Adipocyte (in vitro differentiated cells): ENCODE data around the gene CMTM3.
"Not testable (repeated sequence)": the region's sequence is repeated elsewhere in the genome, so short reads cannot be mapped to it uniquely, and the experiment has no call there.

Source experiments
- DNase-seq: peaks from one replicate; pipeline ENCODE4 v3.0.0-alpha.2; 2015; ENCODE audit warnings: low read depth
- H3K27me3 ChIP-seq: replicated peaks from 2 replicates; pipeline ENCODE4 v1.7.0; 2013; ENCODE audit warnings: mild to moderate bottlenecking, low read length, moderate library complexity; ENCODE audit not compliant: control insufficient read depth, insufficient read depth
- H3K36me3 ChIP-seq: 2 replicates; pipeline ENCODE4 v1.7.0; 2013; ENCODE audit warnings: low read length, mild to moderate bottlenecking, moderate library complexity; ENCODE audit not compliant: control insufficient read depth, insufficient read depth, severe bottlenecking
- H3K4me1 ChIP-seq: 2 replicates; pipeline ENCODE4 v1.7.0; 2013; ENCODE audit warnings: mild to moderate bottlenecking, low read length, moderate library complexity; ENCODE audit not compliant: control insufficient read depth, insufficient read depth
- H3K4me3 ChIP-seq: 2 replicates; pipeline ENCODE4 v1.7.0; 2013; ENCODE audit warnings: mild to moderate bottlenecking, low read length, moderate library complexity
- H3K9ac ChIP-seq: 2 replicates; pipeline ENCODE4 v1.7.0; 2013; ENCODE audit warnings: mild to moderate bottlenecking, low read length, moderate library complexity
- H3K9me3 ChIP-seq: 2 replicates; pipeline ENCODE4 v1.7.0; 2013; ENCODE audit warnings: mild to moderate bottlenecking, low read length, moderate library complexity; ENCODE audit not compliant: control insufficient read depth

The CMTM3 gene

DNA sequence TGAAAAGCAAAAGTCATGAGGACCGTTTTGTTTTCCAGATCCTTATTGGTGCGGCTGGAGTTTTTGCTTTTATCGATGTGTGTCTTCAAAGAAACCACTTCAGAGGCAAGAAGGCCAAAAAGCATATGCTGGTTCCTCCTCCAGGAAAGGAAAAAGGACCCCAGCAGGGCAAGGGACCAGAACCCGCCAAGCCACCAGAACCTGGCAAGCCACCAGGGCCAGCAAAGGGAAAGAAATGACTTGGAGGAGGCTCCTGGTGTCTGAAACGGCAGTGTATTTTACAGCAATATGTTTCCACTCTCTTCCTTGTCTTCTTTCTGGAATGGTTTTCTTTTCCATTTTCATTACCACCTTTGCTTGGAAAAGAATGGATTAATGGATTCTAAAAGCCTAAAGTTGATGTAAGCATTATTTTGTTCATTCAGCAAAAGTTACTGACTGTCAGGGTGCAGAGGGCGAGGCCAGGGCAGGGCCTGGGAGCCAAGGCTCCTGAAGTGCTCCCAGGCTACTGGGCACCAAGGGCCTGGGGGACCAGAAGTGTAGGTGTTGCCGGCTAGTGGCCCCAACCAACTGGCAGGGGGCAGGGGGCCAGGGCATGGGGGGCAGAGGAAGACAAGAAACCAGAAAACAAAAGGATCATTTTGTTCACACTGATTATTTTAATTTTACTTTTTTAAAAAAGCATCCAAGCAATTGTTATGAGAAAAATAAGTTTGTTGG, 16.5 kb upstream of the CMTM3 start:
- Histone ChIP-seq H3K9ac (no peak overlapping the region), H3K4me1 (no peaks in the 10 kb centered on the region), H3K4me3 (peak overlapping the region; percentile 28), H3K36me3 (no peaks in the 10 kb centered on the region), H3K27me3 (no peaks in the 10 kb centered on the region), H3K9me3 (no peaks in the 10 kb centered on the region)
- DNase-seq, result no peak

DNA sequence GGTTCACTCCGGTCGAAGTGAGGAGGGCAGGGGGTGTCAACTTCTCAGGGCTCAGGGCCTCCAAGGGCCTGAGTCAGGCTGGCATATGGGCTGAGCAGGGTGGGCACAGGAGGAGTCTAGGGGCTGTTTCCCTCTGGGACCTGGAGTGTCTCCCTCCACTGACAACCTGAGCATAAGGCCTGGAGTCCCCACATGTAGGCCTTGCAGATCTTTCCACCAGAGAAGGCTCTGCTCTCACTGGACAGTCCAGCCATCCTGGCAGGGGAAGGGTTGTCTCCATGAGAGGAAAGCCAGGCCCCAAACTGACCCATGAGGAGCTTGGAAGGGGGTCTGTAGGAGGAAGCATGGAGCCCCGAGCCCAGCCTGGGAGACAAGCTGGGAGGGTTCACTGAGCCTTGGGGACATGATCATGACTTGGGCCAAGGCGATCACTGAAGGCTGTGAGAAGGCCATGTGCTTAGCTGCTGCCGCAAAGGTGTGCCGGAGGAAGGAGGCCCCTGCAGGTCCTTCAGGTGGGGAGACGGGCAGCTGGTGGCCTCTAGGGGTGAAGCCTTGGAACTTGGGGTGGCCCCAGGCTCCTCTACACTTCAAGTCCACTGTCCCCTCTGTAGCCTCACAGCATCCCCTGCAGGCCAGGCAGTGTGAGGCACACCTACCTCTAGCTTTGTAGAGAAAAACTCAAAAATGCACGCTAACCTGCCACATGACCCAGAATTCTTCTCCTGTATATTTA, 15.4 kb upstream of the CMTM3 start:
- Histone ChIP-seq H3K9me3 (peaks cover 3% of the 10 kb centered on the region), H3K4me3 (no peak overlapping the region), H3K27me3 (no peaks in the 10 kb centered on the region), H3K36me3 (no peaks in the 10 kb centered on the region), H3K9ac (no peak overlapping the region), H3K4me1 (no peaks in the 10 kb centered on the region)
- no peak for DNase-seq

GRCh38 chr16:66590322-66590721, 14.2 kb upstream of the CMTM3 start:
- H3K9ac ChIP-seq, result no peak overlapping the region
- H3K27me3 ChIP-seq, result peaks cover 5% of the 10 kb centered on the region
- H3K4me1 ChIP-seq, result no peaks in the 10 kb centered on the region
- DNase-seq, result no peak
- H3K4me3 ChIP-seq, result no peak overlapping the region
- no peaks in the 10 kb centered on the region for H3K36me3 ChIP-seq
- peaks cover 3% of the 10 kb centered on the region for H3K9me3 ChIP-seq

GRCh38 chr16:66591018-66591417, 13.5 kb upstream of the CMTM3 start:
- Histone ChIP-seq H3K9ac (no peak overlapping the region), H3K9me3 (peaks cover 3% of the 10 kb centered on the region), H3K4me1 (no peaks in the 10 kb centered on the region), H3K36me3 (no peaks in the 10 kb centered on the region), H3K27me3 (peaks cover 5% of the 10 kb centered on the region), H3K4me3 (no peak overlapping the region)
- no peak for DNase-seq

DNA sequence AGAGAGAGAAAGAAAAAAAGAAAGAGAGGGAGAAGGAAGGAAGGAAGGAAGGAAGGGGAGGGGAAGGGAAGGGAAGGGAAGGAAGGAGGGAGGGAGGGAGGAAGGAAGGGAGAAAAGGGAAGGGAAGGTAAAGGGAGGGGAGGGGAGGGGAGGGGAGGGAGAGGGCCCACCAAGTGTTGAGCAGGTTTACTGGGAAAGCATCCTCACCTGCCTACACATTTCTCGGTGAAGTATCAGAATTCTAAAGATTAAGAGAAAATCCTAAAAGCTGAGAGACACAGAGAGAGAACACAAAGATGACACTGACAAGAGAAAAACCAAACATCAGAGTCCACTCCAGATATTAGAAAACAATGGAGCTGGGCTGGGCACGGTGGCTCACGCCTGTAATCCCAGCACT, 12.3 kb upstream of the CMTM3 start:
- Histone ChIP-seq H3K9ac (no peak overlapping the region), H3K9me3 (peaks cover 3% of the 10 kb centered on the region), H3K4me3 (no peak overlapping the region), H3K4me1 (no peaks in the 10 kb centered on the region), H3K27me3 (peaks cover 5% of the 10 kb centered on the region), H3K36me3 (no peaks in the 10 kb centered on the region)
- DNase-seq, result no peak

DNA sequence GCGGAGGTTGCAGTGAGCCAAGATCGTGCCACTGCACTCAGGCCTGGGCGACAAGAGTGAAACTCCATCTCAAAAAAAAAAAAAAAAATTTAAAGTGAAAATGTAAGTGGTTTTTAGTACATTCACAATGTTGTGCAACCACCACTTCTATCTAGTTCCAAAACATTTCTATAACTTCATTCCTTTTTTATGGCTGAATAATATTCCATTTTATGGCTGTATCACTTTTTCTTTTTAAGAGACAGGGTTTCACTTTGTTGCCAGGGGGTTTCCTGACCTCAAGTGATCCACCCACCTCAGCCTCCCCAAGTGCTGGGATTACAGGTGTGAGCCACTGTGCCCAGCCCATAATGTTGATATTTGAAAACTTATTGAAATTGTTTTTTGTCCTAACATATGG, 11.7 kb upstream of the CMTM3 start:
- no peak overlapping the region for H3K9ac ChIP-seq
- no peak for DNase-seq

DNA sequence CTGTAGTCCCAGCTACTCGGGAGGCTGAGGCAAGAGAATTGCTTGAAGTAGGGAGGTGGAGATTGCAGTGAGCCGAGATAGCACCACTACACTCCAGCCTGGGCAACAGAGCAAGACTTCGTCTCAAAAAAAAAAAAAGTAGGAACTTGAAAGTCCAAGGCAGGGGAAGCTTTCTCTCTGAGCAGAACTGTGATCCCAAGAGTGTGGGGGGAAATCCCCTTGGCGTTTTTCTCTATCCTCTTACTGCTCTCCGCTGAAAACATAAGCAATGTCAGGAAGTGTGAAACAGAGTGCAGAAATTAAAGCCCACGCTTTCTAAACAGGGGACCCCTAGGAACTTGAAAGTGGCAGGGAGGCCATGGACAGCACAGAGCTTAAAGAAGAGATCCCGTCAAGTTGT, 9.8 kb upstream of the CMTM3 start:
- no peak for DNase-seq
- Histone ChIP-seq H3K27me3 (peaks cover 5% of the 10 kb centered on the region), H3K36me3 (no peaks in the 10 kb centered on the region), H3K4me3 (no peak overlapping the region), H3K9ac (no peak overlapping the region), H3K9me3 (peaks cover 3% of the 10 kb centered on the region), H3K4me1 (no peaks in the 10 kb centered on the region)

More for the DNA sequence above, 11.7 kb upstream of the CMTM3 start:
- Histone ChIP-seq H3K9me3 (peaks cover 3% of the 10 kb centered on the region), H3K4me1 (no peaks in the 10 kb centered on the region), H3K27me3 (peaks cover 5% of the 10 kb centered on the region), H3K4me3 (no peak overlapping the region), H3K36me3 (no peaks in the 10 kb centered on the region)

GRCh38 chr16:66596559-66596958, 7.9 kb upstream of the CMTM3 start:
- H3K9me3 ChIP-seq, H3K27me3 ChIP-seq, DNase-seq, H3K9ac ChIP-seq, H3K4me1 ChIP-seq, H3K4me3 ChIP-seq, H3K36me3 ChIP-seq: not testable (repeated sequence)

DNA sequence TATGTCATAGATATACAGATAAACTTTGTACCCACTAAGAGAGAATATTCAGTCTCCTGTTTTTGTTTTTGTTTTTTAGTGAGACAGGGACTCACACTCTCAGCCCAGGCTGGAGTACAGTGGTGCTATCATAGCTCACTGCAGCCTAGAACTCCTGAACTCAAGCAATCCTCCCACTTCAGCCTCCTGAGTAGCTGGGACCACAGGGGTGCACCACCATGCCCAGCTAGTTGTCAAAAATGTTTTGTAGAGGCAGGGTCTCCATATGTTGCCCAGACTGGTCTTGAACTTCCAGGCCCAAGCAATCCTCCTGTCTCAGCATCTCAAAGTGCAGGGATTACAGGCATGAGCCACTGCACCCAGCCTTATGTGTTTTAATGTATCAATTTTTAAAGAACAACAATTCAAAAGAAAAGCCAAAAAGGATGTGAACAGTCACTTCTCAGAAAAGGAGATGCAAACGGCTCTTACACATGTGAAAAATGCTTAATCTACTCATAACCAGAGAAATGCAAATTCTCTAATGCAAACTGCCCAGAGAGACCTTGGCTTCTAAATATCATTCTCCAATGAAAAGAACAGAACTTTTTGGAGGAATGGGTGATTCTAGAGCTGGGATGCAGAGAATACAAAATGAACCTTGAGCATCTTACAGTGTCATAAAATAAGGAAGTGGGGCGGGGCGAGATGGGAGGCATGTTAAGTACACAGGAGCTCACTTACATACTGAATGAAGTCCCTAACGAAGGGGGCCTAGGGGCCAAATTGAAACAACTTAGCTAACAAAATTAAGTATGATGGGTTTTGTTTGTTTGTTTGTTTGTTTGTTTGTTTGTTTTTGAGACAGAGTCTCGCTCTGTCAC, 7.3 kb upstream of the CMTM3 start:
- H3K27me3 ChIP-seq, result peaks cover 5% of the 10 kb centered on the region
- H3K4me1 ChIP-seq, result no peaks in the 10 kb centered on the region
- H3K9ac ChIP-seq, result no peak overlapping the region
- H3K9me3 ChIP-seq, result peaks cover 3% of the 10 kb centered on the region
- DNase-seq, result no peak
- no peak overlapping the region for H3K4me3 ChIP-seq
- no peaks in the 10 kb centered on the region for H3K36me3 ChIP-seq

DNA sequence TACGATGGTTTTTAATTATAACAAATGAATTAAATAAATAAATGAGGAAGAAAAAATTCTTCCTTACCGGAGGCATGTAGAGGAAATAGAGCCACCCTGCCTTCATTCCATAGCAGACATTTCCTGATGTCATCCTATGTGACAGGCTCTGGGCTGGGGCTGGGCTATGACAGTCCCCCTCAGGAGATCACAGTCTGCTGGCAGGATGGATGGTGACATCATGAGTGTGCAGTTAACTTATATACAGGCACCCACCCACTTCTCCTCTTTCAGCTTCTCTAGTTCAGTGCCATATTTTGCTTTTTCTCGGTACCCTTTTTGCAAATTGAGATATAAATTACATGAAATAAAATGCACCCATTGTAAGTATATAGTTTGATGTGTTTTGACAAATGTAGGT, 6.4 kb upstream of the CMTM3 start:
- no peak for DNase-seq
- H3K9ac ChIP-seq, result no peak overlapping the region
- H3K9me3 ChIP-seq, result peaks cover 3% of the 10 kb centered on the region
- no peaks in the 10 kb centered on the region for H3K36me3 ChIP-seq
- H3K4me1 ChIP-seq, result no peaks in the 10 kb centered on the region
- no peak overlapping the region for H3K4me3 ChIP-seq
- peaks cover 5% of the 10 kb centered on the region for H3K27me3 ChIP-seq

DNA sequence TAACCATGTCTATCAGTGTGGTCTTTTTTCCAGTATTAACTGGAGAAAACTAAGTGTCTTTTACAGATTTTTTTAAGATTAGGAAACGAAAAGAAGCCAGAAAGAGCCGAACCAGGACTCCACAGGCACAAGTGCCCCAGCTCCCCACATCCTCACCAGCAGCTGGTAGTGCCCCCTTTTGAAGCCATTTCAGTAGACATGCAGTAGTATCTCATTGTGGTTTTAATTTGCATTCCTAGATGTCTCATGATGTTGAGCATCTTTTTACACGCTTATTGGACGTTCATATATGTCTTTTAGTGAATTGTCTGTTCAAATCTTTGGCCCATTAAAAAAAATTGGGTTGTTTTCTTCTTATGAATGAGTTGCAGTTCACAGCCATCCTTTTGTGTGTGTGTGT, 4.8 kb upstream of the CMTM3 start:
- no peak for DNase-seq
- Histone ChIP-seq H3K4me3 (no peak overlapping the region), H3K36me3 (no peaks in the 10 kb centered on the region)

More for the DNA sequence above, 4.8 kb upstream of the CMTM3 start:
- Histone ChIP-seq H3K4me1 (peaks cover 6% of the 10 kb centered on the region), H3K9ac (no peak overlapping the region), H3K27me3 (peaks cover 4% of the 10 kb centered on the region), H3K9me3 (no peaks in the 10 kb centered on the region)
